HG02981 (cell line): Measurements from ENCODE around the gene PALLD.

Source experiments
- ATAC-seq: cut with Tn5 transposase; IDR thresholded peaks from one replicate; pipeline ENCODE4 v1.9.1; 2021; ENCODE audit warnings: mild to moderate bottlenecking, moderate library complexity; ENCODE audit not compliant: unreplicated experiment

PALLD gene

GRCh38 chr4:168882650-168883233, 385.9 kb downstream of the PALLD start:
- no peak for ATAC-seq

- ATAC-seq, result no peak
These were observed 386.7 kb downstream of the PALLD start for GRCh38 chr4:168883513-168883912.

- no peak for ATAC-seq
These were observed 387.6 kb downstream of the PALLD start for GRCh38 chr4:168884251-168885124.

- no peak for ATAC-seq
These were observed 388.5 kb downstream of the PALLD start for GRCh38 chr4:168885400-168885799.

GRCh38 chr4:168886351-168886750, 389.5 kb downstream of the PALLD start:
- ATAC-seq, result no peak

GRCh38 chr4:168887809-168888208, 391.0 kb downstream of the PALLD start:
- no peak for ATAC-seq

DNA sequence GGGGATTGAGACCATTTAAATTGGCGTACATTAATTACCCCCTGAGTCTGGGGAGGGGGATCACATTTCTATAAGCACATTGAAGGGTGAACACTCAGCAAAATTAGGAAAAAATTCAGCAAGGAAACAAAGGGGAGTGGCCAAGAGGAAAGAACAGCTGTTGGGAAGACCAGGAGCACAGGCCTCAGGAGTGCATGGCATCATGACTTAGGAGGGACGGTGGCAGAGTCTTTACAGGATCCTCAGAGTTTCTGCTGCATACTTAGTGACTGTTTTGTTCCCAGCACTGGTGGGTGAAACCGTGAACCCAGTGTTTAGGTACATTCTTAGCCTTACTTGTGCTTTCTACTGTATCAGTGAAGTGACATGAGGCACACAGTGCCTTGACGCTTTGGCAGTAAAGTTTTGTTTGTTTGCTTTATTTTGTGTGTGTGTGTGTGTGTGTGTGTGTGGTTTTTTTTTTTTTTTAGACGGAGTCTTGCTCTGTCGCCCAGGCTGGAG, 391.9 kb downstream of the PALLD start:
- ATAC-seq, result no peak

- no peak for ATAC-seq
These were observed 394.2 kb downstream of the PALLD start for GRCh38 chr4:168891086-168891485.

DNA sequence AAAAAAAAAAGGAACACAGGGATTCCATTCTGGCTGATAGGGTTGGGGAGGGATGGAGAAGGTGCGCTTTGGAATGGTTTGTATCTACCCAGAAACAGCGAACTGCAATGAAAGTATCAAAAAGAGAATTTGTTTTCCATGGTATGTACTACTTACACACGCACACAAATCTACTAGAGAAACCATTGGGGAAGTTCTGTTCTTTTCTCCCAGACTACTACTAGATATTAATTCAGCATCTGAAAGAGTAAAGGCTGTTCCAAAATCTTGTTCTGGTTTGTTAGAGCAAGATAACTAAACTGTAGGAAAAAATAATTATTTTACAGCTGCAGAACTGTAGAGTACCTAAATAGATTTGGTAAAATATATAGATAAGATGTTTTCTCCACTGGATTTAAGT, 394.8 kb downstream of the PALLD start:
- ATAC-seq, result no peak

DNA sequence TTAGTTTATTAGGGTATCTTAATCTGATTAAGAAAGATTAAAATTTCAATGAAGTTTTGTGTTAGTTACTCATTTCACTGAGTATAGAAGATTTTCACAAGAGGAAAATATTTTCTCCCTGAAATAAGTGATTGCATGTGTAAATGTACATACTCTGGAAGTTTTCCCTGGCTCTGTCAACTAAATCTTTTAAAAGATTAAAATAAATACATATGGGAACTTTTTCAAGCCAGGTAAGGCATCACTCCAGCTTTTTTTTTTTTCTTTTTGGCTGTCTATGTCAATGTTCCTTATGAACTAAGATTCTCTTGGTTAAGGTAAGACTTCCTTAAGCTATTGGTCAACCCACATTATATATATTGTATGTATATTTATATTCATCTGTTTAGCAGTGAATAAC, 395.6 kb downstream of the PALLD start:
- ATAC-seq, result no peak

DNA sequence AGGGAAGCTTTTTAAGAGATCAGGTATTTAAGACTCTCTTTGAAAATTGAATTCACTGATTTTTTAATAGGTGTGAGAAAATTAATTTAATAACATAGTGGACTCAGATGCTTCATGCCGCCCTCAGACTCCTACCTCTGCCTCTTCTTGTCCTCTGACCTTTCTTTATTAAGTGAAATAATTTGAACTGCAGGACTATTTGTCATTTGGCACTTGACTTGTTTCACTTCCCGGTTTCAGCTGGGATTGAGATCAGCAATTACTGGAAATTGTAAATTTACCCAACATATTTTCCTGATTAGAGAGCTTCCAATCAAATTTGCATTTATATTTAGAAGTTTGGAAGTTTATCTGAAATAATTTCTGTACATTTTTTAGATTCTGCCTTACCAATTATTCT, 396.4 kb downstream of the PALLD start:
- no peak for ATAC-seq

GRCh38 chr4:168893807-168894206, 397.0 kb downstream of the PALLD start:
- no peak for ATAC-seq

DNA sequence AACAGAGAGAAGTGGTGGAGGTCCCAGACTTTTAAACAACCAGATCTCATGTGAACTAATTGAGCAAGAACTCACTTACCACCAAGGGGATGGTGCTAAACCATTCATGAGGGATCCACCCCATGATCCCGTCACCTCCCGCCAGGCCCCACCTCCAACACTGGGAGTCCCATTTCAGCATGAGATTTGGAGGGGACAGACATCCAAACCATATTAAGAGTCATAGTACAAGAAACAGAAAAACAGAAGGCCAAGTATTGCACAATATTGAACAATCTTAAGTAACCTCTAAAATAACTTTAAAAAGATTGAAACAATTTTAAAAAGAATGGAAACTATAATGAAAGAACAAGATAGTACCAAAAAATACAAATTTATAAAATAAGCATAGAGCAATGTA, 403.2 kb downstream of the PALLD start:
- no peak for ATAC-seq

GRCh38 chr4:168907119-168907698, 410.4 kb downstream of the PALLD start:
- no peak for ATAC-seq

DNA sequence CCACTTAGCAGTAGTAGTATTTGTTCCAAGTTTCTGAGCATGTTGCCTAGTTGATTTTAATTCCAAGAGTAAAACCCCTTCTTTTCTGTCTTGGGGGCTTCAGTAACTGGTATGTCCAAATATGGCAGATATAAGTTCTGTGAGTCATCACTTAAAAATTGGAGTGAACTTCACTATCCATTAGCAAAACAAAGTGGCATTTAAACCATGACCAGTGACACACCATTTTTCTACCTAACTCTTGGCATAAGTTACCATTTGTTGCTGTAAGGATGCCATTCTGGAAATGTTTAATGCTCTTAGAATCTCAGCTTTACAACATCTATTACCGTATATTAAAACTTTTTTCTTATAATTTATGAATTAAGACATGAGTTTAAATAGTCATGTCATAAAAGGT, 411.2 kb downstream of the PALLD start:
- no peak for ATAC-seq

GRCh38 chr4:168908851-168909273, 412.0 kb downstream of the PALLD start:
- no peak for ATAC-seq

GRCh38 chr4:168914095-168914494, 417.2 kb downstream of the PALLD start:
- ATAC-seq, result no peak

GRCh38 chr4:168917138-168917779, 420.4 kb downstream of the PALLD start:
- ATAC-seq, result no peak

- no peak for ATAC-seq
These were observed 423.0 kb downstream of the PALLD start for GRCh38 chr4:168919706-168920324.

DNA sequence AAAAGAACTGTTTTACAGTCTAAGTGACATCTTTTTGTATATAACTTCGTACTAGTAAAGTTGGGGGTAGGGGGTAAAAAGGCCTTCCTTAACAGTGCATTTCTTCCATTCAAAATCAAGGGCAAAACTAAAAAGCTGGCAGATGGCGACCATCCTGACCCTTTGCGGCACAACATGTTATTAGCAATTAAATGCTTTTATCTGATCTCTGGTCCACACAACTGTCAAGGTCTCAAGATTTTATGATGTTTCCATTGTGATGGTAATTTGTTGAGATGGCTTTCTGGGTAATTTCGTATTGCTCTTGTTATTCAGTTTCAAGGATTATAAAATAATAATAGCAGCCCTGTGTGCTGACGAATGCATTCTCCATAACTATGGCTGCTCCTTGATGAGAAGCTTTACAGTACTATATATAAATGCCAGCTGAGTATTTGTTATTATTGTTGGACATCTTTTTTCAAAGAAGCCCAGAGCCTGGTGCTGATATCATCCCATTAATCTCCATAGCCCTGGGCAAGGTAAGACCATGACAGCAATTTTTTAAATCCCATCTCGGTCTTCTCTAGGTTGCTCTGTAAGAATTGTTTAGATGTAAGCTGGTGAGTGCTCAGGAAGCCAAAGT, 423.7 kb downstream of the PALLD start:
- no peak for ATAC-seq
